OCI-LY7 (cell line): ENCODE data around the gene PRKD1.
"Not testable (repeated sequence)": the region's sequence is repeated elsewhere in the genome, so short reads cannot be mapped to it uniquely, and the experiment has no call there.

Experiments
- EZH2phosphoT487 ChIP-seq: fragments of 200-600 bp; sonication (generic); IDR thresholded peaks from 2 replicates; pipeline ENCODE4 v1.6.1; 2018; ENCODE audit warnings: low read depth, borderline replicate concordance, mild to moderate bottlenecking, mixed run types, antibody characterized with exemption, low read length, moderate library complexity, mixed read lengths
- TF ChIP-seq, protein P1 (sequence below): fragments of 200-600 bp; sonication (generic); conservative IDR thresholded peaks from 2 replicates; pipeline ENCODE4 v1.5.1; 2014; ENCODE audit warnings: mild to moderate bottlenecking, antibody characterized with exemption, low read length, moderate library complexity, mixed read lengths

DNA sequence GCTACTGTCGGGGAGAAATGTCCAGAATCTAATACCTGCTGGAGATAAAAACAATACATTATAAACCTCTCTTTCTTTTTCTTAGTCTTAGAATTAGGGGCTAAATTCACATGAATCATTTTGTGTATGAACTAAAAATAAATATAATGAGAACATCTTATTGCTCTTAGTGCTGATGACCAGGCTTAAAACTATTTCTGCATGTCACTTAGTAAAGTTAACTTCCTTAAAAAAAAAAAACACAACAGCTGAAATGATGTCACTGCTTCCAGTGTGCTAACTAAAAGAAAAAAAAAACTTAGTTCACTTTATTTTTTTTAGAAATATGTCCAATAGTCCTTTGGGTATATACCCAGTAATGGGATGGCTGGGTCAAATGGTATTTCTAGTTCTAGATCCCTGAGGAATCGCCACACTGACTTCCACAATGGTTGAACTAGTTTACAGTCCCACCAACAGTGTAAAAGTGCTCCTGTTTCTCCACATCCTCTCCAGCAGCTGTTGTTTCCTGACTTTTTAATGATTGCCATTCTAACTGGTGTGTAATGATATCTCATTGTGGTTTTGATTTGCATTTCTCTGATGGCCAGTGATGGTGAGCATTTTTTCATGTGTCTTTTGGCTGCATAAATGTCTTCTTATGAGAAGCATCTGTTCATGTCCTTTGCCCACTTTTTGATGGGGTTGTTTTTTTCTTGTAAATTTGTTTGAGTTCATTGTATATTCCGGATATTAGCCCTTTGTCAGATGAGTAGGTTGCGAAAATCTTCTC lies 200.9 kb downstream of the PRKD1 start:
- TF ChIP-seq, protein P1, sequence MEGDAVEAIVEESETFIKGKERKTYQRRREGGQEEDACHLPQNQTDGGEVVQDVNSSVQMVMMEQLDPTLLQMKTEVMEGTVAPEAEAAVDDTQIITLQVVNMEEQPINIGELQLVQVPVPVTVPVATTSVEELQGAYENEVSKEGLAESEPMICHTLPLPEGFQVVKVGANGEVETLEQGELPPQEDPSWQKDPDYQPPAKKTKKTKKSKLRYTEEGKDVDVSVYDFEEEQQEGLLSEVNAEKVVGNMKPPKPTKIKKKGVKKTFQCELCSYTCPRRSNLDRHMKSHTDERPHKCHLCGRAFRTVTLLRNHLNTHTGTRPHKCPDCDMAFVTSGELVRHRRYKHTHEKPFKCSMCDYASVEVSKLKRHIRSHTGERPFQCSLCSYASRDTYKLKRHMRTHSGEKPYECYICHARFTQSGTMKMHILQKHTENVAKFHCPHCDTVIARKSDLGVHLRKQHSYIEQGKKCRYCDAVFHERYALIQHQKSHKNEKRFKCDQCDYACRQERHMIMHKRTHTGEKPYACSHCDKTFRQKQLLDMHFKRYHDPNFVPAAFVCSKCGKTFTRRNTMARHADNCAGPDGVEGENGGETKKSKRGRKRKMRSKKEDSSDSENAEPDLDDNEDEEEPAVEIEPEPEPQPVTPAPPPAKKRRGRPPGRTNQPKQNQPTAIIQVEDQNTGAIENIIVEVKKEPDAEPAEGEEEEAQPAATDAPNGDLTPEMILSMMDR: not testable (repeated sequence)
- TF ChIP-seq EZH2phosphoT487: not testable (repeated sequence)
